ENCODE results near the gene KRTAP16-1. TPM values are rescaled to one million over a fixed set of nuclear protein-coding genes. Genes with fewer than 3 reads are reported as not detected.
"Not testable (repeated sequence)": the region's sequence is repeated elsewhere in the genome, so short reads cannot be mapped to it uniquely, and the experiment has no call there.

The KRTAP16-1 gene
- total RNA-seq, 4 donors from 2014 or later: 5.9 TPM; not detected in 3

DNA sequence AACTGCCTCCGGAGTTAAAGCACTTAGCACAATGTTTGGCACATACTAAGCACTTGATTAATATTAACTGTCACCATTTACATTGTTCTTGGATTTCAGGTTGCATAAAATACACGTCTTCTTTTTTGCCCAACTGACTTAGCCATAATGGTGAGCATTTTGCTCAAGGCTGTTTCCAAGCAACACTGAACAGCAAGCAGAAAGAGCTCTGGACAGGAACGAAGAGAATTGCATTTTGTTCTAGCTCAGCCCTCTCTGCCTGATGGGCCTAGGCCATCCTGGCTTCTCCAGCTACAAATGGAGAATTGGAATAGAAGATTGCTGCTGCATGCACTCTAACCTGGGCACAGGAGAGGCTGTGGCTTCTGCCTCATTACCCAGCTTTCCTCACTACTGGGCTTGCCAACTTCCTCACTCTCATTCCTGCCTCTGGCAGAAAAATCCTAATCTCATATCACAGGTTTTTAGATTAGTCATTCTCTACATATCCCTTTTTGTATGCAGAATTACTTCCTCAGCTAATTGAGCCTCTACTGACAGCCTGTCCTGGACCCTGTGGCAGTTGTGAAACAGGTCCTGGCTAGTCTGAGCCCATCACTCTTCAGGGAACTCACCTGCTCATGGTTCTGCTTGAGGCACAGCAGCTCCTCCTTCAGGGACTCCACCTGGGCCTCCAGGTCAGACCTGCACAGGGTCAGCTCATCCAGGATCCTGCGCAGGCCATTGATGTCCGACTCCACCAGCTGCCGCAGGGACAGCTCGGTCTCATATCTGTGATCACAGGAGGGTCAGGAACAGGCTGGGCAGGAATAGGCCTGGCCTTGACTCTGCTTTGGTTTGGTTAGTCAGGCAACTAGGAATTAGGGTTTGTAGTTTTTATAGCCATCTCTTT, 39.0 kb upstream of the KRTAP16-1 start:
- intact Hi-C loops (cut with DNase I; ENCODE audit: low total_unique reads): no loop called here
- WGBS, 2 donors: 46 to 56% methylated on average over 6 to 7 of the region's 7 CpGs
- TF ChIP-seq POLR2A (IDR thresholded peaks at IDR 0.05): no peak
- TF ChIP-seq, protein P1, sequence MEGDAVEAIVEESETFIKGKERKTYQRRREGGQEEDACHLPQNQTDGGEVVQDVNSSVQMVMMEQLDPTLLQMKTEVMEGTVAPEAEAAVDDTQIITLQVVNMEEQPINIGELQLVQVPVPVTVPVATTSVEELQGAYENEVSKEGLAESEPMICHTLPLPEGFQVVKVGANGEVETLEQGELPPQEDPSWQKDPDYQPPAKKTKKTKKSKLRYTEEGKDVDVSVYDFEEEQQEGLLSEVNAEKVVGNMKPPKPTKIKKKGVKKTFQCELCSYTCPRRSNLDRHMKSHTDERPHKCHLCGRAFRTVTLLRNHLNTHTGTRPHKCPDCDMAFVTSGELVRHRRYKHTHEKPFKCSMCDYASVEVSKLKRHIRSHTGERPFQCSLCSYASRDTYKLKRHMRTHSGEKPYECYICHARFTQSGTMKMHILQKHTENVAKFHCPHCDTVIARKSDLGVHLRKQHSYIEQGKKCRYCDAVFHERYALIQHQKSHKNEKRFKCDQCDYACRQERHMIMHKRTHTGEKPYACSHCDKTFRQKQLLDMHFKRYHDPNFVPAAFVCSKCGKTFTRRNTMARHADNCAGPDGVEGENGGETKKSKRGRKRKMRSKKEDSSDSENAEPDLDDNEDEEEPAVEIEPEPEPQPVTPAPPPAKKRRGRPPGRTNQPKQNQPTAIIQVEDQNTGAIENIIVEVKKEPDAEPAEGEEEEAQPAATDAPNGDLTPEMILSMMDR (IDR thresholded peaks at IDR 0.05): no peak
- no peak for DNase-seq (ENCODE audit: low spot score in 2 of 2)
- no peak overlapping the region for H3K4me3 ChIP-seq (ENCODE audit: low read depth, poor library complexity, severe bottlenecking)

DNA sequence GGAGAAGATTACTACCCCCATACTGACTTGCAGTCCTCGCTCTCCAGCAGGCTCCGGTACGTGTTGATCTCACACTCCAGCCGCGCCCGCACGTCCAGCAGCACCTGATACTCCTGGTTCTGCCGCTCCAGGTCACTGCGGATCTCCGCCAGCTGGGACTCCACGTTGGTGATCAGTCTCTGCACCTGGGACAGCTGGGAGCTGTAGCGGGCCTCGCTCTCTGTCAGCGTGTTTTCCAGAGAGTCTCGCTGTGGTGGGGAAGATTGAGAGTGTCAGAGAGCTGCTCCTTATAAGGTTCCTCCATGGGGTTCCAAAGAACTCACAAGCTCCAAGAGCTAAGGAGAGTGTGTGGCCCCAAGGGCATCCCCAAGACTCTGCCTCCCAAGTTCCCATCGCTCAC, 37.3 kb upstream of the KRTAP16-1 start:
- 87 to 92% methylated on average over 12 to 15 of the region's 16 CpGs for WGBS, 2 donors
- intact Hi-C loops (cut with DNase I; ENCODE audit: low total_unique reads): not testable (repeated sequence)

DNA sequence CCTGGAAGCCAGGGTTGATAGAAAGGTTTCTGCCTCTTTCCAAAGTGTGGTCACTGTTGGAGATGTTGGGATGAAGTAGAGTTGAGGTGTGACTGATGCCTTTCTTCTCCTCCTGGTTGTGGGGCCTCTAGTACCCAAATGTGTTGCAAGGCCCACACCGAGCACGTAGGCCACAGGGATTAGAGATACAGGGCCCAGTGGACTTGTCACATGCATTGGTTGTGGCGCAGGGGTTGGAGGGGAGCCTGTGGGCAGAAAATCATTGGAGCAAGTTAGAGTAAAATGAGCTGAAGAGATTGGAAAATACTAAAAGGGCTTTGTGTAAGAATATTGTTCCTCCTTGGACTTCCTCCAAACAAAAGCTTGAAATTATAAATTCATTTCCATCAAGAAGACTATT, 36.9 kb upstream of the KRTAP16-1 start:
- intact Hi-C loops (cut with DNase I; ENCODE audit: low total_unique reads): no loop called here
- TF ChIP-seq POLR2A (IDR thresholded peaks at IDR 0.05): no peak
- TF ChIP-seq, protein P1 (IDR thresholded peaks at IDR 0.05): no peak
- WGBS, 2 donors: 78 to 80% methylated on average over 3 of the region's 3 CpGs
- no peak overlapping the region for H3K4me3 ChIP-seq (ENCODE audit: low read depth, poor library complexity, severe bottlenecking)
- no peak for DNase-seq (ENCODE audit: low spot score in 2 of 2)

More for the DNA sequence above, 37.3 kb upstream of the KRTAP16-1 start:
- H3K4me3 ChIP-seq (ENCODE audit: low read depth, poor library complexity, severe bottlenecking); DNase-seq (ENCODE audit: low spot score in 2 of 2): not testable (repeated sequence)

DNA sequence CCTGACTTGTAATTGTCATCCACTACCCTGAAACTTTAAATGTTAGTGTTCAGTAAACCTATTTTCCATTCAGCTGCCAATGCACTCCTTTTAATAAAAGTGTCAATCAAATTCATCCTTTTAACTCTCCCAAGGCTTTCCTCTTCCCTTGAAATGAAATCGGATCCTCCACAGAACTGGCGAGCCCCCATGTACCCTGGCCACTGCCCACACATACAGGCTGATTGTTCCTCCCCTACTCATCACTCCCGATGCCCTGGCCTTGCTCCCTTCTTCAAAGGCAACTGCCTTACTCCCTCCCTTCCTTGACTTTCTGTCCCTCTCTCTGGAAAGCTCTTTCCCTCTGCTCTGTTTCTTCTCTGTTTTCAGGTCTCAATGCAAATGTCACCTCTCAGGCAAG, 33.9 kb upstream of the KRTAP16-1 start:
- DNase-seq (ENCODE audit: low spot score in 2 of 2): no peak
- WGBS, 2 donors: 65 to 71% methylated on average over 3 of the region's 3 CpGs
- TF ChIP-seq POLR2A (IDR thresholded peaks at IDR 0.05): no peak
- TF ChIP-seq, protein P1 (IDR thresholded peaks at IDR 0.05): no peak
- intact Hi-C loops (cut with DNase I; ENCODE audit: low total_unique reads): no loop called here
- no peak overlapping the region for H3K4me3 ChIP-seq (ENCODE audit: low read depth, poor library complexity, severe bottlenecking)

DNA sequence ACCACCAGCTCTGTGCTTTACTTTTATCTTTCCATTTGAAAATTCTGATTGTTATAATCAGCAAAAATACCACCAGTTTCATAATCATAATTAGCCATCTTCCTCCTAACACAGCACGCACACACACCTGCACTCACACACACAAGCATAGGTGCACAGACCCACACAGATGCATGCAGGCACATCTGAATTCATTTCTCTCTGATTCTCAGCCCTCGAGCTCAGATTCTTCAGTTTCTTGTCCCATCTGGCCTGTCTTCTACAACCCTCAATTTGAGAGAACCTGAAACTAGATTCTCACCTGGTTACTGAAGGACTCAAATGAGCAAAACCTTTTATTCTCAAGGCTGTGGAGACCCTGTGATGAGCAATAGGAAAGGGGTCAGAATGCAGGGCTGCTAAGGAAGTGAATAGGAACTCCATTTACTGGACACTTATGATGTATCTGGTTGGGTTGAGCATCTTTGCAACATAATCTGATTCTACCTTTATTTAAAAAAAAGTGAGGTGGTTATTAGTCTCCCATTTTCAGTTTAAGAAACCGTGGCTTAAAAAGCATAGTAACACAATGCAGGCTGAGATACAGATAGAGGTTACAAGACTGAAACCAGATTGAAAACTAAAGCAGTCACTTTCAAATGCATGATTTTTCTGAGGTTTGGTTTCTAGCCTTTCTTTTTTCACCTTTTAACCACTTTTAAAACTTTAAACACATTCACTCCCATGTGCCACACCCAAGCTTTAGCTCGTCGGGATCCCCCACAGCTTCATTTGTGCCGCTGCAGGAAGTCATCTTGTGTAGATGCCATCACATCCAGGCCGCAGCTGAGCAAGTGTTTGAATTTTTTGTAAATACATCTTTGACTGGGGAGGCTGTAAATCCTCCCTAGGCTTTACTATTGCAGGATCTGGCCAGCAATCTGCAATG, 32.1 kb upstream of the KRTAP16-1 start:
- DNase-seq (ENCODE audit: low spot score in 2 of 2): no peak
- H3K4me3 ChIP-seq (ENCODE audit: low read depth, poor library complexity, severe bottlenecking): no peak overlapping the region
- 67 to 69% methylated on average over 7 of the region's 7 CpGs for WGBS, 2 donors
- intact Hi-C loops (cut with DNase I; ENCODE audit: low total_unique reads): no loop called here
- TF ChIP-seq, protein P1 (IDR thresholded peaks at IDR 0.05): no peak
- no peak for TF ChIP-seq POLR2A (IDR thresholded peaks at IDR 0.05)

DNA sequence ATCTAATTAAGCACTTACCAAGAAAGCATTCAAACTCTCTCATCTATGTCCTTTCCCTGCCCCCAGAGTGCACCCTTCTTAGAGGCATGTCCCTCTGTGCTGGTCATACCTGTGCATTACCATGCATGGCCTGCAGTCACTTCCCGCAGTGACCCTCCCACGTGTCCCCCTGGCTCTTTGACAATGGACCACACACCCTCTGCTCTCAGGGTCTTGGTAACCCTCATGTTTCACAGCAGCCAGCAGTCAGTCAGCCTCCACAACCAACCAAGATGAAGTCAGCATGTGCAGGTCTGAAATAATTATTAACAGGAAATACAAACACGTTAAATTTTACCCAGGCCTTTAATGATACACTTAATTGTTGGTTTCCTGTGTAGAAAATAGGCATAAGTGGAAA, 31.4 kb upstream of the KRTAP16-1 start:
- DNase-seq (ENCODE audit: low spot score in 2 of 2): no peak
- no peak overlapping the region for H3K4me3 ChIP-seq (ENCODE audit: low read depth, poor library complexity, severe bottlenecking)
- TF ChIP-seq, protein P1 (IDR thresholded peaks at IDR 0.05): no peak
- no peak for TF ChIP-seq POLR2A (IDR thresholded peaks at IDR 0.05)
- WGBS, 2 donors: 52 to 57% methylated on average over 3 of the region's 3 CpGs
- intact Hi-C loops (cut with DNase I; ENCODE audit: low total_unique reads): no loop called here
